Thymus (tissue), 11 donors: ENCODE results near the gene POU2F3. TPM values are rescaled to one million over a fixed set of nuclear protein-coding genes. Genes with fewer than 3 reads are reported as not detected.
"Not testable (repeated sequence)": the region's sequence is repeated elsewhere in the genome, so short reads cannot be mapped to it uniquely, and the experiment has no call there.

Source experiments
- DNase-seq, 9 donors: peaks; one replicate each; pipeline ENCODE4 v3.0.0-alpha.2; 2013; ENCODE audit warnings: low spot score in 9 of 9, low read depth in 6 of 9, missing footprints in 1 of 9
- H3K27ac ChIP-seq, 2 donors: one replicate each; pipeline ENCODE4 v1.5.1; 2013; ENCODE audit warnings: control low read depth in 1 of 2, low read depth in 1 of 2, low read length in 1 of 2, mild to moderate bottlenecking in 1 of 2, moderate library complexity in 1 of 2
- H3K27me3 ChIP-seq, 2 donors: one replicate each; pipeline ENCODE4 v1.5.1; 2013; ENCODE audit warnings: low read length in 1 of 2; ENCODE audit not compliant: control insufficient read depth in 2 of 2, insufficient read depth in 1 of 2
- H3K36me3 ChIP-seq, 2 donors: one replicate each; pipeline ENCODE4 v1.5.1; 2013; ENCODE audit warnings: low read length in 1 of 2, mild to moderate bottlenecking in 1 of 2, moderate library complexity in 1 of 2; ENCODE audit not compliant: control insufficient read depth in 2 of 2, insufficient read depth in 2 of 2
- H3K4me1 ChIP-seq, 2 donors: one replicate each; pipeline ENCODE4 v1.5.1; 2013; ENCODE audit warnings: low read length in 2 of 2; ENCODE audit not compliant: control insufficient read depth in 2 of 2, insufficient read depth in 2 of 2
- H3K4me3 ChIP-seq, 2 donors: one replicate each; pipeline ENCODE4 v1.5.1; 2013; ENCODE audit warnings: low read length in 2 of 2, control low read depth in 1 of 2, mild to moderate bottlenecking in 1 of 2
- H3K9me3 ChIP-seq, 2 donors: one replicate each; pipeline ENCODE4 v1.5.1; 2013; ENCODE audit warnings: low read length in 1 of 2, mild to moderate bottlenecking in 1 of 2; ENCODE audit not compliant: control insufficient read depth in 2 of 2, insufficient read depth in 1 of 2
- WGBS: extraction: QIAGEN DNeasy Blood & Tissue Kit; methylation state at CpG from one replicate; pipeline ENCODE4 v1.1.7; 2013; 5-methylcytosine and 5-hydroxymethylcytosine counted together
- polyA plus RNA-seq: library from polyadenylated mRNA; stranded (reverse); fragments of 200-250 nt; gene quantifications from one replicate; pipeline ENCODE4 v1.2.3, GENCODE V29; 2013
- total RNA-seq: library from RNA; stranded (reverse); fragments of 120-200 nt; gene quantifications from one replicate; pipeline ENCODE4 v1.2.4, GENCODE V29; 2013
- donor health status: healthy.

POU2F3 gene
- total and polyA plus RNA-seq, 2 donors = 0.19 to 2.0 TPM

GRCh38 chr11:120241277-120241676 is 1.3 kb downstream of the POU2F3 start:
- DNase-seq = no peak

GRCh38 chr11:120243221-120243620 is 3.3 kb downstream of the POU2F3 start:
- Histone ChIP-seq H3K4me1 (no peaks in the 10 kb centered on the region), H3K27me3 (peaks cover 21 to 59% of the 10 kb centered on the region in 2 donors), H3K9me3 (no peaks in the 10 kb centered on the region), H3K27ac (no peak overlapping the region), H3K4me3 (no peak overlapping the region), H3K36me3 (no peaks in the 10 kb centered on the region)
- WGBS = 85% methylated on average over 4 of the region's 4 CpGs
- DNase-seq = no peak

More at GRCh38 chr11:120241277-120241676, 1.3 kb downstream of the POU2F3 start:
- Histone ChIP-seq H3K9me3 (no peaks in the 10 kb centered on the region), H3K4me3 (no peak overlapping the region), H3K27ac (no peak overlapping the region), H3K27me3 (peaks cover 21 to 66% of the 10 kb centered on the region in 2 donors), H3K36me3 (no peaks in the 10 kb centered on the region), H3K4me1 (no peaks in the 10 kb centered on the region)
- 92% methylated on average over 7 of the region's 7 CpGs for WGBS

- no peak overlapping the region for H3K27ac ChIP-seq
- no peak overlapping the region for H3K4me3 ChIP-seq
- no peaks in the 10 kb centered on the region for H3K9me3 ChIP-seq
- H3K36me3 ChIP-seq = no peaks in the 10 kb centered on the region
- 72% methylated on average over 13 of the region's 13 CpGs for WGBS
- DNase-seq = no peak
- H3K4me1 ChIP-seq = no peaks in the 10 kb centered on the region
- H3K27me3 ChIP-seq = peaks cover 11 to 52% of the 10 kb centered on the region in 2 donors
Observed at GRCh38 chr11:120244476-120245365, 4.8 kb downstream of the POU2F3 start.

- Histone ChIP-seq H3K4me1 (no peaks in the 10 kb centered on the region), H3K27ac (no peak overlapping the region), H3K4me3 (no peak overlapping the region), H3K9me3 (no peaks in the 10 kb centered on the region), H3K27me3 (peaks cover 4 to 47% of the 10 kb centered on the region in 2 donors), H3K36me3 (no peaks in the 10 kb centered on the region)
- no peak for DNase-seq
- WGBS = 96% methylated on average over 1 of the region's 1 CpG
Observed at GRCh38 chr11:120245434-120245833, 5.5 kb downstream of the POU2F3 start.

GRCh38 chr11:120248551-120249278 is 8.8 kb downstream of the POU2F3 start:
- Histone ChIP-seq H3K27me3 (peaks cover 0 to 17% of the 10 kb centered on the region in 2 donors), H3K4me1 (no peaks in the 10 kb centered on the region), H3K36me3 (no peaks in the 10 kb centered on the region), H3K27ac (no peak overlapping the region), H3K9me3 (no peaks in the 10 kb centered on the region), H3K4me3 (no peak overlapping the region)
- no peak for DNase-seq
- WGBS = 58% methylated on average over 9 of the region's 9 CpGs

GRCh38 chr11:120249279-120250262 is 9.6 kb downstream of the POU2F3 start:
- 82% methylated on average over 8 of the region's 8 CpGs for WGBS
- Histone ChIP-seq H3K36me3 (no peaks in the 10 kb centered on the region), H3K27me3 (peaks cover 0 to 22% of the 10 kb centered on the region in 2 donors), H3K9me3 (no peaks in the 10 kb centered on the region), H3K4me3 (no peak overlapping the region), H3K27ac (no peak overlapping the region), H3K4me1 (no peaks in the 10 kb centered on the region)
- no peak for DNase-seq

- not testable (repeated sequence) for DNase-seq, H3K9me3 ChIP-seq, H3K4me1 ChIP-seq, H3K4me3 ChIP-seq, H3K27ac ChIP-seq, H3K36me3 ChIP-seq
- peaks cover 0 to 39% of the 10 kb centered on the region in 2 donors for H3K27me3 ChIP-seq
- 97% methylated on average over 13 of the region's 13 CpGs for WGBS
Observed at GRCh38 chr11:120253377-120253776, 13.4 kb downstream of the POU2F3 start.

GRCh38 chr11:120254788-120255518 is 15.0 kb downstream of the POU2F3 start:
- no peak overlapping the region for H3K4me3 ChIP-seq
- H3K36me3 ChIP-seq = no peaks in the 10 kb centered on the region
- no peak for DNase-seq
- H3K27ac ChIP-seq = no peak overlapping the region
- no peaks in the 10 kb centered on the region for H3K9me3 ChIP-seq
- peaks cover 0 to 3% of the 10 kb centered on the region in 2 donors for H3K4me1 ChIP-seq
- 10% methylated on average over 13 of the region's 13 CpGs for WGBS
- H3K27me3 ChIP-seq = peaks cover 0 to 34% of the 10 kb centered on the region in 2 donors
